IMR-90 (cell line): Measurements from ENCODE around the gene ACACB. TPM values are rescaled to one million over a fixed set of nuclear protein-coding genes. Genes with fewer than 3 reads are reported as not detected.

Source experiments
- ATAC-seq: fragments of 200-7000 bp; cut with Tn5 transposase; 2 replicates; pipeline ENCODE4 v1.9.1; 2020; ENCODE audit warnings: low read depth, mild to moderate bottlenecking, moderate library complexity
- BruUV-seq: library from RNA; stranded (reverse); fragments of 400-500 nt; replicated peaks from 2 replicates; lab custom pipeline; 2021; lab: Mats Ljungman, UMichigan
- CTCF ChIA-PET: fragments of 300-600 bp; formaldehyde crosslinking; extraction: SDS; loops from one replicate; lab custom pipeline; 2021; ENCODE audit warnings: antibody characterized with exemption; lab: Yijun Ruan, JAX
- POLR2A ChIA-PET: fragments of 300-600 bp; sonication (Branson Sonifier 250); formaldehyde crosslinking; loops from one replicate; lab custom pipeline; 2022; ENCODE audit warnings: antibody characterized with exemption; ENCODE audit not compliant: unreplicated experiment; lab: Charles Lee
- DNase-seq: peaks from one replicate; pipeline ENCODE4 v3.0.0; 2013
- H2AFZ ChIP-seq: replicated peaks from 2 replicates; pipeline ENCODE3; 2013; ENCODE audit warnings: low read length, mild to moderate bottlenecking; ENCODE audit not compliant: poor library complexity
- H2AK5ac ChIP-seq: 2 replicates; pipeline ENCODE4 v1.6.1; 2013; ENCODE audit warnings: low read depth, low read length, inconsistent platforms
- H2AK9ac ChIP-seq: replicated peaks from 2 replicates; pipeline ENCODE3; 2013; ENCODE audit warnings: mild to moderate bottlenecking, low read depth, low read length, moderate library complexity; ENCODE audit not compliant: poor library complexity
- H2BK120ac ChIP-seq: 2 replicates; pipeline ENCODE4 v1.6.1; 2013; ENCODE audit warnings: low read depth, low read length, inconsistent platforms
- H2BK15ac ChIP-seq: 3 replicates; pipeline ENCODE4 v1.6.1; 2013; ENCODE audit warnings: low read depth, low read length, inconsistent platforms
- H2BK20ac ChIP-seq: 2 replicates; pipeline ENCODE4 v1.6.1; 2013; ENCODE audit warnings: low read depth, mild to moderate bottlenecking, inconsistent platforms, low read length, moderate library complexity
- H2BK5ac ChIP-seq: 2 replicates; pipeline ENCODE4 v1.6.1; 2013; ENCODE audit warnings: mild to moderate bottlenecking, low read depth, low read length, inconsistent platforms; ENCODE audit not compliant: poor library complexity, severe bottlenecking
- H3K14ac ChIP-seq: replicated peaks from 2 replicates; pipeline ENCODE4 v1.6.1; 2013; ENCODE audit warnings: low read depth, low read length, inconsistent platforms
- H3K18ac ChIP-seq: 2 replicates; pipeline ENCODE4 v1.6.1; 2013; ENCODE audit warnings: low read depth, low read length, control low read depth
- H3K23ac ChIP-seq: 2 replicates; pipeline ENCODE4 v1.6.1; 2013; ENCODE audit warnings: low read depth, low read length, inconsistent platforms
- H3K27ac ChIP-seq: 2 replicates; pipeline ENCODE4 v1.5.1; 2013; ENCODE audit warnings: mild to moderate bottlenecking, control low read depth, low read length; ENCODE audit not compliant: insufficient read depth
- H3K27me3 ChIP-seq: 2 replicates; pipeline ENCODE4 v1.6.1; 2013; ENCODE audit warnings: low read length; ENCODE audit not compliant: control insufficient read depth, insufficient read depth
- H3K36me3 ChIP-seq: 2 replicates; pipeline ENCODE4 v1.6.1; 2013; ENCODE audit warnings: low read length, mixed read lengths; ENCODE audit not compliant: control insufficient read depth, insufficient read depth
- H3K4ac ChIP-seq: 2 replicates; pipeline ENCODE4 v1.6.1; 2013; ENCODE audit warnings: low read depth, low read length, inconsistent platforms
- H3K4me1 ChIP-seq: 2 replicates; pipeline ENCODE4 v1.6.1; 2013; ENCODE audit warnings: low read length, mixed read lengths; ENCODE audit not compliant: control insufficient read depth, insufficient read depth
- H3K4me2 ChIP-seq: 2 replicates; pipeline ENCODE4 v1.6.1; 2013; ENCODE audit warnings: low read depth, mild to moderate bottlenecking, control low read depth, low read length, moderate library complexity
- H3K4me3 ChIP-seq: 2 replicates; pipeline ENCODE4 v1.5.1; 2013; ENCODE audit warnings: low read depth, mild to moderate bottlenecking, control low read depth, low read length, moderate library complexity; ENCODE audit not compliant: insufficient read depth
- H3K56ac ChIP-seq: 2 replicates; pipeline ENCODE4 v1.6.1; 2013; ENCODE audit warnings: low read length, inconsistent platforms; ENCODE audit not compliant: insufficient read depth; ENCODE audit errors: extremely low read depth
- H3K79me1 ChIP-seq, 2 experiments: 2 replicates each; pipeline ENCODE4 v1.6.1; 2013; ENCODE audit warnings: low read length in 2 of 2, inconsistent platforms in 1 of 2, low read depth in 1 of 2
- H3K9ac ChIP-seq: 2 replicates; pipeline ENCODE4 v1.6.1; 2013; ENCODE audit warnings: low read depth, low read length, control low read depth
- H3K9me1 ChIP-seq: 2 replicates; pipeline ENCODE4 v1.6.1; 2013; ENCODE audit warnings: low read length, inconsistent platforms; ENCODE audit not compliant: insufficient read depth
- H3K9me3 ChIP-seq: 2 replicates; pipeline ENCODE4 v1.6.1; 2013; ENCODE audit warnings: low read length; ENCODE audit not compliant: control insufficient read depth, insufficient read depth
- H4K20me1 ChIP-seq: 2 replicates; pipeline ENCODE4 v1.6.1; 2013; ENCODE audit warnings: low read length, inconsistent platforms; ENCODE audit not compliant: insufficient read depth
- H4K5ac ChIP-seq: 2 replicates; pipeline ENCODE4 v1.6.1; 2013; ENCODE audit warnings: mild to moderate bottlenecking, low read depth, low read length, control low read depth
- H4K8ac ChIP-seq, 2 experiments: 2 replicates each; pipeline ENCODE4 v1.6.1; 2013; ENCODE audit warnings: low read depth in 2 of 2, low read length in 2 of 2, control low read depth in 1 of 2, inconsistent platforms in 1 of 2
- H4K91ac ChIP-seq: 2 replicates; pipeline ENCODE4 v1.6.1; 2013; ENCODE audit warnings: low read depth, low read length, inconsistent platforms; ENCODE audit not compliant: insufficient read depth
- BHLHE40 ChIP-seq: fragments of 150-350 bp; IDR thresholded peaks from 2 replicates; pipeline ENCODE4 v1.6.1; 2016; ENCODE audit warnings: mild to moderate bottlenecking, low read depth, low read length
- CEBPB ChIP-seq: IDR thresholded peaks from 2 replicates; pipeline ENCODE4 v1.6.1; 2012; ENCODE audit warnings: low read depth, low read length, improper control_type of control experiment
- ELK1 ChIP-seq: fragments of 150-350 bp; IDR thresholded peaks from 2 replicates; pipeline ENCODE4 v1.6.1; 2016; ENCODE audit warnings: low read depth, mild to moderate bottlenecking, low read length, moderate library complexity, borderline replicate concordance
- FOS ChIP-seq: fragments of 150-350 bp; IDR thresholded peaks from 2 replicates; pipeline ENCODE4 v1.6.1; 2016; ENCODE audit warnings: low read depth, low read length
- MAFK ChIP-seq: IDR thresholded peaks from 2 replicates; pipeline ENCODE4 v1.6.1; 2012; ENCODE audit warnings: low read depth, low read length, improper control_type of control experiment
- MAZ ChIP-seq: IDR thresholded peaks from 2 replicates; pipeline ENCODE4 v1.6.1; 2012; ENCODE audit warnings: low read depth, mild to moderate bottlenecking, low read length, improper control_type of control experiment, moderate library complexity, borderline replicate concordance
- MXI1 ChIP-seq: IDR thresholded peaks from 2 replicates; pipeline ENCODE4 v1.6.1; 2012; ENCODE audit warnings: low read depth, mild to moderate bottlenecking, low read length, moderate library complexity, borderline replicate concordance
- POLR2A ChIP-seq: IDR thresholded peaks from 2 replicates; pipeline ENCODE4 v1.6.1; 2012; ENCODE audit warnings: mild to moderate bottlenecking, low read depth, low read length
- RAD21 ChIP-seq: IDR thresholded peaks from 2 replicates; pipeline ENCODE4 v1.6.1; 2012; ENCODE audit warnings: low read length, improper control_type of control experiment
- SMC3 ChIP-seq: fragments of 150-350 bp; IDR thresholded peaks from 2 replicates; pipeline ENCODE4 v1.6.1; 2016; ENCODE audit warnings: low read depth, mild to moderate bottlenecking, antibody characterized with exemption, low read length, moderate library complexity
- WGBS, 2 experiments: methylation state at CpG; one replicate each; pipeline versions ENCODE4 v1.1.5 to v1.1.7; 2013; ENCODE audit warnings: missing lambda C conversion rate in 2 of 2; ENCODE audit not compliant: insufficient read length in 1 of 2; ENCODE audit errors: extremely low coverage in 2 of 2; 5-methylcytosine and 5-hydroxymethylcytosine counted together
- dilution Hi-C: fragments of 300-500 bp; cut with HindIII; formaldehyde crosslinking; loops from one replicate; pipeline ENCODE4 v1.14.3; 2018; ENCODE audit warnings: low sequenced_read_pairs; ENCODE audit not compliant: unreplicated experiment
- in situ Hi-C: fragments of 300-500 bp; cut with MboI; formaldehyde crosslinking; loops from 3 replicates; pipeline ENCODE4 v1.14.3; 2019; ENCODE audit warnings: low sequenced_read_pairs, inconsistent platforms, mixed read lengths
- intact Hi-C: fragments of 100-400 bp; cut with micrococcal nuclease; formaldehyde crosslinking; loops from 2 replicates; pipeline ENCODE4 v1.10.0; 2022
- polyA plus RNA-seq, 3 experiments: library from polyadenylated mRNA; depleted of rRNA; stranded (reverse); fragments of >200 nt; gene quantifications; 2 replicates each; pipeline ENCODE4 v1.2.3, GENCODE V29; 2012; ENCODE audit warnings: low replicate concordance in 1 of 3
- total RNA-seq: library from RNA; depleted of rRNA; stranded (reverse); fragments of >200 nt; gene quantifications from 2 replicates; pipeline ENCODE4 v1.2.3, GENCODE V29; 2012

The ACACB gene
- total and polyA plus RNA-seq, 2 of the 4 experiments (the other 2 are of a cell fraction): 2.0 to 2.1 TPM

DNA sequence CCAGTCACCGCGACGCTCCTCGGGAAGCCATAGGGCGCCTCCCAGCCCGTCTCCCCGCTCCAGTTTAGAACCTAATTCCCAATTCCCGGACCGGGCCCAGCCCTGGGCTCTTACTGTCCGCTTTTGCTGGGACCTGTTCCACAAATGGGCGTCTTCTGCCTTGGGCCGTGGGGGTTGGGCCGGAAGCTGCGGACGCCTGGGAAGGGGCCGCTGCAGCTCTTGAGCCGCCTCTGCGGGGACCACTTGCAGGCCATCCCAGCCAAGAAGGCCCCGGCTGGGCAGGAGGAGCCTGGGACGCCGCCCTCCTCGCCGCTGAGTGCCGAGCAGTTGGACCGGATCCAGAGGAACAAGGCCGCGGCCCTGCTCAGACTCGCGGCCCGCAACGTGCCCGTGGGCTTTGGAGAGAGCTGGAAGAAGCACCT is 18.2 kb upstream of the ACACB start:
- peak overlapping the region; percentile 94 for H3K9ac ChIP-seq
- no peak overlapping the region for H4K91ac ChIP-seq
- no peaks in the 10 kb centered on the region for H3K9me3 ChIP-seq
- POLR2A ChIA-PET: interaction anchor here (0.6 kb wide), 1 partner anchor 11 kb away, joined by 3 read pairs; no protein-coding TSS in a partner anchor
- H2BK120ac ChIP-seq: no peak overlapping the region
- peak overlapping the region; percentile 73; the same call in 1 of the 2 replicates for H3K56ac ChIP-seq
- BruUV-seq: no TSS peak
- peak overlapping the region; percentile 18 to 51; a peak in 1 of 4 replicates for H4K8ac ChIP-seq
- no peak for TF ChIP-seq FOS
- TF ChIP-seq SMC3: no peak
- no peak for TF ChIP-seq CEBPB
- TF ChIP-seq POLR2A: 0 out of 2 replicates have a peak, but pooled peaks have one; percentile 34
- TF ChIP-seq ELK1: no peak
- TF ChIP-seq MAZ: 0 out of 2 replicates have a peak, but pooled peaks have one; percentile 1
- no peak for TF ChIP-seq BHLHE40
- no peak for TF ChIP-seq RAD21
- TF ChIP-seq MAFK: no peak
- peak; percentile 56; the same call in 1 of the 2 replicates for TF ChIP-seq MXI1
- 0 out of 2 replicates have a peak overlapping the region, but pooled peaks have one; percentile 50 for H3K23ac ChIP-seq
- no peak overlapping the region for H3K18ac ChIP-seq
- no peaks in the 10 kb centered on the region for H3K4me1 ChIP-seq
- 0 out of 2 replicates have a peak, but pooled peaks cover 3% of the 10 kb centered on the region for H3K9me1 ChIP-seq
- peaks cover 14 to 31% of the 10 kb centered on the region in 2 experiments for H3K79me1 ChIP-seq
- WGBS, 2 experiments: 2% methylated on average over 15 of the region's 32 CpGs; no CpG with 5 or more reads in 1 of the 2 experiments
- DNase-seq: peak; percentile 60
- H3K27me3 ChIP-seq: no peaks in the 10 kb centered on the region
- no peak overlapping the region for H3K14ac ChIP-seq
- H2AK9ac ChIP-seq: peak overlapping the region; percentile 5
- peak overlapping the region; percentile 7; the same call in 1 of the 2 replicates for H3K4ac ChIP-seq
- H4K5ac ChIP-seq: peak overlapping the region; percentile 73
- H3K27ac ChIP-seq: peak overlapping the region; percentile 70
- in situ Hi-C loops: loop anchor here (10.0 to 25.0 kb wide), 2 partner anchors 293 to 461 kb away; partner anchors contain the start of gene SELPLG
- H3K36me3 ChIP-seq: peaks cover 11% of the 10 kb centered on the region
- peak overlapping the region; percentile 93 for H3K4me2 ChIP-seq
- H2BK20ac ChIP-seq: no peak overlapping the region
- H2BK5ac ChIP-seq: peak overlapping the region; percentile 15
- ATAC-seq: peak; percentile 62
- peak overlapping the region; percentile 80 for H3K4me3 ChIP-seq
- no peak overlapping the region for H2BK15ac ChIP-seq
- H2AK5ac ChIP-seq: no peak overlapping the region
- peak overlapping the region; percentile 93 for H2AFZ ChIP-seq
- CTCF ChIA-PET: interaction anchor here (0.6 to 1.7 kb wide), 3 partner anchors 14 to 287 kb away, joined by 4 to 10 read pairs (median 5); no protein-coding TSS in a partner anchor
- no peaks in the 10 kb centered on the region for H4K20me1 ChIP-seq
- dilution Hi-C loops: no loop called here
- intact Hi-C loops: loop anchor here (10.0 kb wide), 3 partner anchors 143 to 433 kb away; partner anchors contain the start of gene SSH1
